GM18511 (cell line): ENCODE results near the gene NAGPA.

Source experiments
- ATAC-seq: cut with Tn5 transposase; IDR thresholded peaks from one replicate; pipeline ENCODE4 v1.9.1; 2021; ENCODE audit warnings: mild to moderate bottlenecking, moderate library complexity; ENCODE audit not compliant: unreplicated experiment

NAGPA gene

DNA sequence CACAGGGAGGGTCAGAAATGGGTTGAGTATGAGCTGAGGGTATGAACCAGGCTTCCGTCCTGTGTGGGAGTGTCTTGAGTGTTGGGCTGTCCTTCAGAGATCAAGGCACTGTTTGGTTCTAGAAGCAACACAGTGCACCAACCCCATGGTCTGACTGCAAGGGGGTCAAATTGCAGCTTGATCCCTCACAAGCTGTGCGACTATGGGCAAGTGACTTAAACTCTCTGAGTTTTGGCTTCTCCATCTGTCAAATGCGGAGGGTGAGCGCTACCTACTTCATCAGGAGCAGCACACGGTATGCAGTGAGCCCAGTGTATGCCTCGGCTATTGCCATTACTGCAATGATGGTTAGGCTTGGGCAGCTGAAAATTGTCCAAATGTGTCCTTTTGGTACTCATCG is 54.6 kb downstream of the NAGPA start:
- ATAC-seq, result no peak

DNA sequence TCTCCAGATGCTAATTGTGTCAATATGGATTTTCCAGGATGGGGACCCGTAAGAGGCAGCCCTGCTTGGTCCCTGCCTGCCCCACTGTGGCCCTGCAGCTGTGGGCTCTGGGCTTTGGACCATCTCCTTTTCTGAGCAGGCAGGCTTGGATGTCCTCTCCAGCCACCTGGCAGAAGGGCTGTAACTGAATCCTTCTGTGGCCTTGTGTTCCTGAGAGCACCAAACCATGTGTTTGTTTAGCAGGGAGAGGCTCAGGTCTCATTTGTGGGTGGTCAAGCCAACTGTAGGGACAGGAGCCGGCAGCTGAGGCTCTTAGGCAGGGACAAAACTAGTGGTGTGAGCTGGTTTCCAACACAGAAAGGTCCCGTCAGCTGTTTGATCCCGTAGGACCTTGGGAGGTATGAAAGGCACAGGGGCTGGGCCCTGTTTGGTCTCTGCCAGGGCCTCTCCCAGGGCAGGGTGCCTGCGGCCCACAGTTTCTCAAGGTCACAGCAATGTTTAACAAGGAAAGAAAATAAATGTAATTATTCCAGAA is 57.1 kb downstream of the NAGPA start:
- ATAC-seq, result no peak

DNA sequence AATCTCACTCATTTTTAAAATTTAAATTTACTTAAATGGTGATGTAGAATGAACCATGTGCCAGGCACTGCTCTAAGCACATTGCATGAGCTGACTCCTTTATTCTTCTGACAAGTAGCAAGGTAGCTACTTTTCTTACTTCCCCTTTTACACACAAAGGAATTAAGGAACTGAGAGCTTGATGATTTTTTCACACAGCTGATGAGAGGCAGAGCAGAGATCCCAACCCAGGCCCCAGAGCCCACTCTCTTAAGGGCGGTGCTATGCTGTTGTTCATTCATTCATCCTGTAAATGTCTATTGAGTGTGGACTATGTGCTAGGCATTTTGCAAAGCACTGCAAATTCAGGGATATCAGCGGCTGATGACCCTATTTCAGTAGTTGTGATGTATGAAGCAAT is 57.7 kb downstream of the NAGPA start:
- peak; percentile 99 for ATAC-seq
